Retinal pigment epithelial cell (primary cell): ENCODE results near the gene THBS3.

ENCODE experiments used
- DNase-seq: peaks from one replicate; pipeline ENCODE4 v3.0.0-alpha.2; 2010; ENCODE audit warnings: low read depth
- H3K4me3 ChIP-seq: 2 replicates; pipeline ENCODE4 v1.5.1; 2011; ENCODE audit warnings: mild to moderate bottlenecking, low read length, control low read depth, moderate library complexity
- CTCF ChIP-seq: conservative IDR thresholded peaks from 2 replicates; pipeline ENCODE4 v1.5.1; 2011; ENCODE audit warnings: low read depth, low read length, control low read depth, inconsistent platforms

THBS3 gene

GRCh38 chr1:155207806-155208540 lies at the start of gene THBS3:
THBS3 (minus strand) TSS chr1:155207897; CDS start chr1:155207876, 21 bp downstream.
- peak within 1 kb of the TSS; percentile 91 for H3K4me3 ChIP-seq
- DNase-seq = no peak
- no peak for TF ChIP-seq CTCF

- H3K4me3 ChIP-seq = peak overlapping the region; percentile 76
- DNase-seq = no peak
- no peak for TF ChIP-seq CTCF
These were observed 48.6 kb upstream of the THBS3 start for GRCh38 chr1:155256058-155256852.

GRCh38 chr1:155255243-155256007 lies 47.7 kb upstream of the THBS3 start, which contains the start of gene ENTREP3:
ENTREP3 (minus strand) TSS chr1:155255483; CDS start chr1:155254877, 606 bp downstream.
- TF ChIP-seq CTCF = no peak
- peak within 1 kb of the TSS; percentile 76 for H3K4me3 ChIP-seq
- no peak for DNase-seq

GRCh38 chr1:155254714-155255242 lies 47.1 kb upstream of the THBS3 start:
- no peak for TF ChIP-seq CTCF
- H3K4me3 ChIP-seq = peak overlapping the region; percentile 76
- DNase-seq = no peak

- no peak for DNase-seq
- H3K4me3 ChIP-seq = peak overlapping the region; percentile 76
- no peak for TF ChIP-seq CTCF
These were observed 46.6 kb upstream of the THBS3 start for GRCh38 chr1:155254228-155254713.

GRCh38 chr1:155253797-155254196 lies 46.1 kb upstream of the THBS3 start:
- no peak for DNase-seq
- peak overlapping the region; percentile 76 for H3K4me3 ChIP-seq
- no peak for TF ChIP-seq CTCF
